IMR-90 (cell line): Measurements from ENCODE around the gene FBXW8. TPM values are rescaled to one million over a fixed set of nuclear protein-coding genes. Genes with fewer than 3 reads are reported as not detected.

Experiments used
- ATAC-seq: fragments of 200-7000 bp; cut with Tn5 transposase; 2 replicates; pipeline ENCODE4 v1.9.1; 2020; ENCODE audit warnings: low read depth, mild to moderate bottlenecking, moderate library complexity
- BruUV-seq: library from RNA; stranded (reverse); fragments of 400-500 nt; replicated peaks from 2 replicates; lab custom pipeline; 2021; lab: Mats Ljungman, UMichigan
- CTCF ChIA-PET: fragments of 300-600 bp; formaldehyde crosslinking; extraction: SDS; loops from one replicate; lab custom pipeline; 2021; ENCODE audit warnings: antibody characterized with exemption; lab: Yijun Ruan, JAX
- POLR2A ChIA-PET: fragments of 300-600 bp; sonication (Branson Sonifier 250); formaldehyde crosslinking; loops from one replicate; lab custom pipeline; 2022; ENCODE audit warnings: antibody characterized with exemption; ENCODE audit not compliant: unreplicated experiment; lab: Charles Lee
- DNase-seq: peaks from one replicate; pipeline ENCODE4 v3.0.0; 2013
- H2AFZ ChIP-seq: replicated peaks from 2 replicates; pipeline ENCODE3; 2013; ENCODE audit warnings: low read length, mild to moderate bottlenecking; ENCODE audit not compliant: poor library complexity
- H2AK5ac ChIP-seq: 2 replicates; pipeline ENCODE4 v1.6.1; 2013; ENCODE audit warnings: low read depth, low read length, inconsistent platforms
- H2AK9ac ChIP-seq: replicated peaks from 2 replicates; pipeline ENCODE3; 2013; ENCODE audit warnings: mild to moderate bottlenecking, low read depth, low read length, moderate library complexity; ENCODE audit not compliant: poor library complexity
- H2BK120ac ChIP-seq: 2 replicates; pipeline ENCODE4 v1.6.1; 2013; ENCODE audit warnings: low read depth, low read length, inconsistent platforms
- H2BK15ac ChIP-seq: 3 replicates; pipeline ENCODE4 v1.6.1; 2013; ENCODE audit warnings: low read depth, low read length, inconsistent platforms
- H2BK20ac ChIP-seq: 2 replicates; pipeline ENCODE4 v1.6.1; 2013; ENCODE audit warnings: low read depth, mild to moderate bottlenecking, inconsistent platforms, low read length, moderate library complexity
- H2BK5ac ChIP-seq: 2 replicates; pipeline ENCODE4 v1.6.1; 2013; ENCODE audit warnings: mild to moderate bottlenecking, low read depth, low read length, inconsistent platforms; ENCODE audit not compliant: poor library complexity, severe bottlenecking
- H3K14ac ChIP-seq: replicated peaks from 2 replicates; pipeline ENCODE4 v1.6.1; 2013; ENCODE audit warnings: low read depth, low read length, inconsistent platforms
- H3K18ac ChIP-seq: 2 replicates; pipeline ENCODE4 v1.6.1; 2013; ENCODE audit warnings: low read depth, low read length, control low read depth
- H3K23ac ChIP-seq: 2 replicates; pipeline ENCODE4 v1.6.1; 2013; ENCODE audit warnings: low read depth, low read length, inconsistent platforms
- H3K27ac ChIP-seq: 2 replicates; pipeline ENCODE4 v1.5.1; 2013; ENCODE audit warnings: mild to moderate bottlenecking, control low read depth, low read length; ENCODE audit not compliant: insufficient read depth
- H3K27me3 ChIP-seq: 2 replicates; pipeline ENCODE4 v1.6.1; 2013; ENCODE audit warnings: low read length; ENCODE audit not compliant: control insufficient read depth, insufficient read depth
- H3K36me3 ChIP-seq: 2 replicates; pipeline ENCODE4 v1.6.1; 2013; ENCODE audit warnings: low read length, mixed read lengths; ENCODE audit not compliant: control insufficient read depth, insufficient read depth
- H3K4ac ChIP-seq: 2 replicates; pipeline ENCODE4 v1.6.1; 2013; ENCODE audit warnings: low read depth, low read length, inconsistent platforms
- H3K4me1 ChIP-seq: 2 replicates; pipeline ENCODE4 v1.6.1; 2013; ENCODE audit warnings: low read length, mixed read lengths; ENCODE audit not compliant: control insufficient read depth, insufficient read depth
- H3K4me2 ChIP-seq: 2 replicates; pipeline ENCODE4 v1.6.1; 2013; ENCODE audit warnings: low read depth, mild to moderate bottlenecking, control low read depth, low read length, moderate library complexity
- H3K4me3 ChIP-seq: 2 replicates; pipeline ENCODE4 v1.5.1; 2013; ENCODE audit warnings: low read depth, mild to moderate bottlenecking, control low read depth, low read length, moderate library complexity; ENCODE audit not compliant: insufficient read depth
- H3K56ac ChIP-seq: 2 replicates; pipeline ENCODE4 v1.6.1; 2013; ENCODE audit warnings: low read length, inconsistent platforms; ENCODE audit not compliant: insufficient read depth; ENCODE audit errors: extremely low read depth
- H3K79me1 ChIP-seq, 2 experiments: 2 replicates each; pipeline ENCODE4 v1.6.1; 2013; ENCODE audit warnings: low read length in 2 of 2, inconsistent platforms in 1 of 2, low read depth in 1 of 2
- H3K9ac ChIP-seq: 2 replicates; pipeline ENCODE4 v1.6.1; 2013; ENCODE audit warnings: low read depth, low read length, control low read depth
- H3K9me1 ChIP-seq: 2 replicates; pipeline ENCODE4 v1.6.1; 2013; ENCODE audit warnings: low read length, inconsistent platforms; ENCODE audit not compliant: insufficient read depth
- H3K9me3 ChIP-seq: 2 replicates; pipeline ENCODE4 v1.6.1; 2013; ENCODE audit warnings: low read length; ENCODE audit not compliant: control insufficient read depth, insufficient read depth
- H4K20me1 ChIP-seq: 2 replicates; pipeline ENCODE4 v1.6.1; 2013; ENCODE audit warnings: low read length, inconsistent platforms; ENCODE audit not compliant: insufficient read depth
- H4K5ac ChIP-seq: 2 replicates; pipeline ENCODE4 v1.6.1; 2013; ENCODE audit warnings: mild to moderate bottlenecking, low read depth, low read length, control low read depth
- H4K8ac ChIP-seq, 2 experiments: 2 replicates each; pipeline ENCODE4 v1.6.1; 2013; ENCODE audit warnings: low read depth in 2 of 2, low read length in 2 of 2, control low read depth in 1 of 2, inconsistent platforms in 1 of 2
- H4K91ac ChIP-seq: 2 replicates; pipeline ENCODE4 v1.6.1; 2013; ENCODE audit warnings: low read depth, low read length, inconsistent platforms; ENCODE audit not compliant: insufficient read depth
- BHLHE40 ChIP-seq: fragments of 150-350 bp; IDR thresholded peaks from 2 replicates; pipeline ENCODE4 v1.6.1; 2016; ENCODE audit warnings: mild to moderate bottlenecking, low read depth, low read length
- CEBPB ChIP-seq: IDR thresholded peaks from 2 replicates; pipeline ENCODE4 v1.6.1; 2012; ENCODE audit warnings: low read depth, low read length, improper control_type of control experiment
- CHD1 ChIP-seq: IDR thresholded peaks from 2 replicates; pipeline ENCODE4 v1.6.1; 2012; ENCODE audit warnings: low read depth, low read length, improper control_type of control experiment
- CTCF ChIP-seq: conservative IDR thresholded peaks from 2 replicates; pipeline ENCODE4 v1.5.1; 2012; ENCODE audit warnings: mild to moderate bottlenecking, low read depth, low read length, improper control_type of control experiment
- ELK1 ChIP-seq: fragments of 150-350 bp; IDR thresholded peaks from 2 replicates; pipeline ENCODE4 v1.6.1; 2016; ENCODE audit warnings: low read depth, mild to moderate bottlenecking, low read length, moderate library complexity, borderline replicate concordance
- FOS ChIP-seq: fragments of 150-350 bp; IDR thresholded peaks from 2 replicates; pipeline ENCODE4 v1.6.1; 2016; ENCODE audit warnings: low read depth, low read length
- MAFK ChIP-seq: IDR thresholded peaks from 2 replicates; pipeline ENCODE4 v1.6.1; 2012; ENCODE audit warnings: low read depth, low read length, improper control_type of control experiment
- MAZ ChIP-seq: IDR thresholded peaks from 2 replicates; pipeline ENCODE4 v1.6.1; 2012; ENCODE audit warnings: low read depth, mild to moderate bottlenecking, low read length, improper control_type of control experiment, moderate library complexity, borderline replicate concordance
- MXI1 ChIP-seq: IDR thresholded peaks from 2 replicates; pipeline ENCODE4 v1.6.1; 2012; ENCODE audit warnings: low read depth, mild to moderate bottlenecking, low read length, moderate library complexity, borderline replicate concordance
- NFE2L2 ChIP-seq: fragments of 150-350 bp; IDR thresholded peaks from 2 replicates; pipeline ENCODE4 v1.6.1; 2016; ENCODE audit warnings: low read depth, mild to moderate bottlenecking, low read length
- POLR2A ChIP-seq: IDR thresholded peaks from 2 replicates; pipeline ENCODE4 v1.6.1; 2012; ENCODE audit warnings: mild to moderate bottlenecking, low read depth, low read length
- RAD21 ChIP-seq: IDR thresholded peaks from 2 replicates; pipeline ENCODE4 v1.6.1; 2012; ENCODE audit warnings: low read length, improper control_type of control experiment
- RFX5 ChIP-seq: IDR thresholded peaks from 2 replicates; pipeline ENCODE4 v1.8.0; 2012; ENCODE audit warnings: low read depth, mild to moderate bottlenecking, low read length, moderate library complexity
- SMC3 ChIP-seq: fragments of 150-350 bp; IDR thresholded peaks from 2 replicates; pipeline ENCODE4 v1.6.1; 2016; ENCODE audit warnings: low read depth, mild to moderate bottlenecking, antibody characterized with exemption, low read length, moderate library complexity
- USF2 ChIP-seq: fragments of 150-350 bp; IDR thresholded peaks from 2 replicates; pipeline ENCODE4 v1.6.1; 2017; ENCODE audit warnings: mild to moderate bottlenecking, antibody characterized with exemption, low read length, low read depth
- WGBS, 2 experiments: methylation state at CpG; one replicate each; pipeline versions ENCODE4 v1.1.5 to v1.1.7; 2013; ENCODE audit warnings: missing lambda C conversion rate in 2 of 2; ENCODE audit not compliant: insufficient read length in 1 of 2; ENCODE audit errors: extremely low coverage in 2 of 2; 5-methylcytosine and 5-hydroxymethylcytosine counted together
- dilution Hi-C: fragments of 300-500 bp; cut with HindIII; formaldehyde crosslinking; loops from one replicate; pipeline ENCODE4 v1.14.3; 2018; ENCODE audit warnings: low sequenced_read_pairs; ENCODE audit not compliant: unreplicated experiment
- in situ Hi-C: fragments of 300-500 bp; cut with MboI; formaldehyde crosslinking; loops from 3 replicates; pipeline ENCODE4 v1.14.3; 2019; ENCODE audit warnings: low sequenced_read_pairs, inconsistent platforms, mixed read lengths
- intact Hi-C: fragments of 100-400 bp; cut with micrococcal nuclease; formaldehyde crosslinking; loops from 2 replicates; pipeline ENCODE4 v1.10.0; 2022
- polyA plus RNA-seq, 3 experiments: library from polyadenylated mRNA; depleted of rRNA; stranded (reverse); fragments of >200 nt; gene quantifications; 2 replicates each; pipeline ENCODE4 v1.2.3, GENCODE V29; 2012; ENCODE audit warnings: low replicate concordance in 1 of 3
- total RNA-seq: library from RNA; depleted of rRNA; stranded (reverse); fragments of >200 nt; gene quantifications from 2 replicates; pipeline ENCODE4 v1.2.3, GENCODE V29; 2012

Gene FBXW8
- total and polyA plus RNA-seq, 2 of the 4 experiments (the other 2 are of a cell fraction) = 20.3 to 25.8 TPM

GRCh38 chr12:117027251-117028086 is 116.7 kb downstream of the FBXW8 start:
- dilution Hi-C loops (no loop called here), in situ Hi-C loops (loop anchor here (25.0 kb wide), 1 partner anchor 810 kb away; no protein-coding TSS in a partner anchor), intact Hi-C loops (loop anchor here (5.0 kb wide), 1 partner anchor 125 kb away; no protein-coding TSS in a partner anchor)
- H3K9me3 ChIP-seq = no peaks in the 10 kb centered on the region
- H3K9me1 ChIP-seq = no peaks in the 10 kb centered on the region
- no peak overlapping the region for H3K18ac ChIP-seq
- no peak overlapping the region for H3K27ac ChIP-seq
- H4K91ac ChIP-seq = no peak overlapping the region
- ATAC-seq (no peak), DNase-seq (no peak)
- no peak overlapping the region for H2BK15ac ChIP-seq
- no peak overlapping the region for H3K4me2 ChIP-seq
- no peak overlapping the region for H2AFZ ChIP-seq
- no peak overlapping the region for H4K5ac ChIP-seq
- peaks cover 0 to 11% of the 10 kb centered on the region in 2 experiments; a peak in 2 of 4 replicates for H3K79me1 ChIP-seq
- H3K4ac ChIP-seq = no peak overlapping the region
- H4K8ac ChIP-seq = no peak overlapping the region
- no peak overlapping the region for H2BK20ac ChIP-seq
- H3K4me1 ChIP-seq = no peaks in the 10 kb centered on the region; the same call in 1 of the 2 replicates
- ChIA-PET POLR2A (no interaction called here), CTCF (no interaction called here)
- no peak overlapping the region for H2BK5ac ChIP-seq
- peaks cover 21% of the 10 kb centered on the region for H4K20me1 ChIP-seq
- H3K9ac ChIP-seq = no peak overlapping the region
- no peak overlapping the region for H3K14ac ChIP-seq
- H3K4me3 ChIP-seq = no peak overlapping the region
- H2AK9ac ChIP-seq = no peak overlapping the region
- H2BK120ac ChIP-seq = no peak overlapping the region
- no peaks in the 10 kb centered on the region for H3K27me3 ChIP-seq
- no peak overlapping the region for H2AK5ac ChIP-seq
- 94% methylated on average over 29 of the region's 38 CpGs; no CpG with 5 or more reads in 1 of the 2 experiments for WGBS, 2 experiments
- no peak overlapping the region for H3K23ac ChIP-seq
- H3K36me3 ChIP-seq = peaks cover 50% of the 10 kb centered on the region
- TF ChIP-seq CEBPB (no peak), BHLHE40 (no peak), CTCF (no peak), MAFK (no peak), POLR2A (no peak), SMC3 (no peak), USF2 (no peak), FOS (no peak), RAD21 (no peak), NFE2L2 (no peak), MXI1 (no peak), RFX5 (no peak), CHD1 (no peak), ELK1 (no peak), MAZ (no peak)
- BruUV-seq = no TSS peak
- H3K56ac ChIP-seq = no peak overlapping the region
